IMR-90 (cell line): ENCODE data around the gene MEPE.

Source experiments
- BHLHE40 ChIP-seq: fragments of 150-350 bp; IDR thresholded peaks from 2 replicates; pipeline ENCODE4 v1.6.1; 2016; ENCODE audit warnings: mild to moderate bottlenecking, low read depth, low read length
- CEBPB ChIP-seq: IDR thresholded peaks from 2 replicates; pipeline ENCODE4 v1.6.1; 2012; ENCODE audit warnings: low read depth, low read length, improper control_type of control experiment
- CHD1 ChIP-seq: IDR thresholded peaks from 2 replicates; pipeline ENCODE4 v1.6.1; 2012; ENCODE audit warnings: low read depth, low read length, improper control_type of control experiment
- MAZ ChIP-seq: IDR thresholded peaks from 2 replicates; pipeline ENCODE4 v1.6.1; 2012; ENCODE audit warnings: low read depth, mild to moderate bottlenecking, low read length, improper control_type of control experiment, moderate library complexity, borderline replicate concordance
- MXI1 ChIP-seq: IDR thresholded peaks from 2 replicates; pipeline ENCODE4 v1.6.1; 2012; ENCODE audit warnings: low read depth, mild to moderate bottlenecking, low read length, moderate library complexity, borderline replicate concordance
- POLR2A ChIP-seq: IDR thresholded peaks from 2 replicates; pipeline ENCODE4 v1.6.1; 2012; ENCODE audit warnings: mild to moderate bottlenecking, low read depth, low read length
- RAD21 ChIP-seq: IDR thresholded peaks from 2 replicates; pipeline ENCODE4 v1.6.1; 2012; ENCODE audit warnings: low read length, improper control_type of control experiment
- SMC3 ChIP-seq: fragments of 150-350 bp; IDR thresholded peaks from 2 replicates; pipeline ENCODE4 v1.6.1; 2016; ENCODE audit warnings: low read depth, mild to moderate bottlenecking, antibody characterized with exemption, low read length, moderate library complexity
- TF ChIP-seq, protein P1 (sequence below): conservative IDR thresholded peaks from 2 replicates; pipeline ENCODE4 v1.5.1; 2012; ENCODE audit warnings: mild to moderate bottlenecking, low read depth, low read length, improper control_type of control experiment
- TF ChIP-seq, protein P2 (sequence below): fragments of 150-350 bp; IDR thresholded peaks from 2 replicates; pipeline ENCODE4 v1.6.1; 2017; ENCODE audit warnings: mild to moderate bottlenecking, antibody characterized with exemption, low read length, low read depth

DNA sequence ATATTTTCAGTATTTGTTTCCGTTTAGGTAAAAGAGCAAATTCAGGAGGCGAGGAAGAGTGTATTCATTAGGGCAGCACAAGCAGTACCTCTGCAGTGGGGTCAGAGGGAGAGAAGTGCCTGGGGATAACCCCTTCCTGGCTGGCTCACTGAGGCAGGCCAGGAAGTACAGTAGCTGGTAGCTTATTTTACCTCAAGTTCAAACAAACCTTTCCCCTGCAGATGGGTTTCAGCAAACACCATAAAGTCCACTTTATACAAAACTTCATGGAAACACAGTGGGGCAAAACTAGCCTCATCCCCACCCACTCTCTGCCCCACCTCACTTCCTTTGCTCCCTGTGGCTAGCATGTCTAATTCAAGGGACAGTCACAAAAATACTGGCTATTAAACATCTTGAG lies 29.5 kb downstream of the MEPE start:
- TF ChIP-seq MXI1 (no peak), MAZ (no peak), CHD1 (no peak), CEBPB (no peak), BHLHE40 (no peak), POLR2A (no peak), RAD21 (no peak), SMC3 (no peak)
- TF ChIP-seq, protein P1, sequence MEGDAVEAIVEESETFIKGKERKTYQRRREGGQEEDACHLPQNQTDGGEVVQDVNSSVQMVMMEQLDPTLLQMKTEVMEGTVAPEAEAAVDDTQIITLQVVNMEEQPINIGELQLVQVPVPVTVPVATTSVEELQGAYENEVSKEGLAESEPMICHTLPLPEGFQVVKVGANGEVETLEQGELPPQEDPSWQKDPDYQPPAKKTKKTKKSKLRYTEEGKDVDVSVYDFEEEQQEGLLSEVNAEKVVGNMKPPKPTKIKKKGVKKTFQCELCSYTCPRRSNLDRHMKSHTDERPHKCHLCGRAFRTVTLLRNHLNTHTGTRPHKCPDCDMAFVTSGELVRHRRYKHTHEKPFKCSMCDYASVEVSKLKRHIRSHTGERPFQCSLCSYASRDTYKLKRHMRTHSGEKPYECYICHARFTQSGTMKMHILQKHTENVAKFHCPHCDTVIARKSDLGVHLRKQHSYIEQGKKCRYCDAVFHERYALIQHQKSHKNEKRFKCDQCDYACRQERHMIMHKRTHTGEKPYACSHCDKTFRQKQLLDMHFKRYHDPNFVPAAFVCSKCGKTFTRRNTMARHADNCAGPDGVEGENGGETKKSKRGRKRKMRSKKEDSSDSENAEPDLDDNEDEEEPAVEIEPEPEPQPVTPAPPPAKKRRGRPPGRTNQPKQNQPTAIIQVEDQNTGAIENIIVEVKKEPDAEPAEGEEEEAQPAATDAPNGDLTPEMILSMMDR: no peak
- TF ChIP-seq, protein P2, sequence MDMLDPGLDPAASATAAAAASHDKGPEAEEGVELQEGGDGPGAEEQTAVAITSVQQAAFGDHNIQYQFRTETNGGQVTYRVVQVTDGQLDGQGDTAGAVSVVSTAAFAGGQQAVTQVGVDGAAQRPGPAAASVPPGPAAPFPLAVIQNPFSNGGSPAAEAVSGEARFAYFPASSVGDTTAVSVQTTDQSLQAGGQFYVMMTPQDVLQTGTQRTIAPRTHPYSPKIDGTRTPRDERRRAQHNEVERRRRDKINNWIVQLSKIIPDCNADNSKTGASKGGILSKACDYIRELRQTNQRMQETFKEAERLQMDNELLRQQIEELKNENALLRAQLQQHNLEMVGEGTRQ: no peak
